K562 (cell line): ENCODE data around the gene CMBL. TPM values are rescaled to one million over a fixed set of nuclear protein-coding genes. Genes with fewer than 3 reads are reported as not detected.

Source experiments
- AFF4 ChIP-seq: sonication (generic); formaldehyde crosslinking; IDR thresholded peaks from 2 replicates; pipeline ENCODE4 v1.8.0; 2023; ENCODE audit warnings: mild to moderate bottlenecking, missing genetic modification reagents
- ELK3 ChIP-seq: fragments of 450-650 bp; formaldehyde crosslinking; IDR thresholded peaks from 2 replicates; pipeline ENCODE4 v1.4.0; 2020; ENCODE audit warnings: mild to moderate bottlenecking
- HSF4 ChIP-seq: fragments of 250-450 bp; sonication (Bioruptor Pico); IDR thresholded peaks from 2 replicates; pipeline ENCODE4 v2.1.2; 2022; ENCODE audit warnings: mild to moderate bottlenecking, moderate library complexity, borderline replicate concordance
- KAT7 ChIP-seq: sonication (generic); formaldehyde crosslinking; IDR thresholded peaks from 2 replicates; pipeline ENCODE4 v1.8.0; 2022; ENCODE audit warnings: missing genetic modification reagents, mild to moderate bottlenecking, borderline replicate concordance
- MNT ChIP-seq, 2 experiments: fragments of 450-650 bp; conservative IDR thresholded peaks; 2 replicates each; pipeline ENCODE4 v1.6.1; 2017; ENCODE audit warnings: mild to moderate bottlenecking in 2 of 2, moderate library complexity in 2 of 2
- NR4A1 ChIP-seq, 2 experiments: fragments of 250-450 bp in 1 of 2; fragments of 450-650 bp in 1 of 2; sonication (Bioruptor Pico) in 1 of 2; IDR thresholded peaks; 2 replicates each; pipeline versions ENCODE4 v1.4.0 to v1.6.1; 2016 to 2020; ENCODE audit warnings: mild to moderate bottlenecking in 2 of 2, missing compliant biosample characterization in 1 of 2, missing genetic modification characterization in 1 of 2, moderate library complexity in 1 of 2
- PHF8 ChIP-seq: fragments of 200-600 bp; sonication (generic); IDR thresholded peaks from 2 replicates; pipeline ENCODE4 v1.6.1; 2012; ENCODE audit warnings: mixed run types, mild to moderate bottlenecking, inconsistent platforms, low read length, moderate library complexity, borderline replicate concordance
- PPARD ChIP-seq: fragments of 250-450 bp; sonication (Bioruptor Pico); IDR thresholded peaks from 2 replicates; pipeline ENCODE4 v1.8.0; 2022; ENCODE audit warnings: inconsistent platforms, mild to moderate bottlenecking, moderate library complexity
- RBM25 ChIP-seq: fragments of 200-400 bp; formaldehyde crosslinking; IDR thresholded peaks from 2 replicates; pipeline ENCODE4 v1.6.1; 2018; ENCODE audit warnings: low read length, low read depth, moderate library complexity; ENCODE audit not compliant: severe bottlenecking
- RCOR1 ChIP-seq, 2 experiments: IDR thresholded peaks; 2 replicates each; pipeline ENCODE4 v1.6.1; 2012; ENCODE audit warnings: low read depth in 2 of 2, low read length in 2 of 2, borderline replicate concordance in 1 of 2, improper control_type of control experiment in 1 of 2
- RHOXF2B ChIP-seq: fragments of 250-450 bp; sonication (Bioruptor Pico); conservative IDR thresholded peaks from 2 replicates; pipeline ENCODE4 v1.5.1; 2021
- U2AF1 ChIP-seq: fragments of 200-400 bp; formaldehyde crosslinking; optimal IDR thresholded peaks from 2 replicates; pipeline ENCODE3; 2017; ENCODE audit warnings: mild to moderate bottlenecking, low read depth, low read length, moderate library complexity
- WHSC1 ChIP-seq: IDR thresholded peaks from one replicate; pipeline ENCODE4 v1.6.1; 2012; ENCODE audit warnings: low read length, control low read depth, inconsistent platforms
- ZBTB26 ChIP-seq: fragments of 450-650 bp; formaldehyde crosslinking; IDR thresholded peaks from 2 replicates; pipeline ENCODE4 v1.4.0; 2022; ENCODE audit warnings: missing genetic modification characterization
- ZNF224 ChIP-seq: sonication (generic); formaldehyde crosslinking; IDR thresholded peaks from 2 replicates; pipeline ENCODE4 v1.8.0; 2022; ENCODE audit warnings: mild to moderate bottlenecking, missing genetic modification reagents
- polyA plus RNA-seq, 8 experiments: library from polyadenylated mRNA; depleted of rRNA in 4 of 8; stranded (reverse) in 5 of 8; unstranded in 3 of 8; fragments of >200 nt; fragmentation: Nextera tagmentation in 2 of 8; fragmentation: Illumina TruSeq in 1 of 8; extraction: Ambion mirVana in 2 of 8; extraction: Trizol in 1 of 8; gene quantifications; 2 replicates each; pipeline versions ENCODE4 v1.2.1 to v1.2.3, GENCODE V29; 2011 to 2014; ENCODE audit warnings: inconsistent platforms in 1 of 8, missing spikeins in 1 of 8
- total RNA-seq, 7 experiments: library from RNA; depleted of rRNA in 6 of 7; stranded (reverse); fragments of >200 nt in 6 of 7; fragmentation: Illumina TruSeq in 2 of 7; extraction: Trizol in 2 of 7; gene quantifications; 2 replicates each; pipeline versions ENCODE4 v1.2.1 to v1.2.3, GENCODE V29; 2011 to 2021; ENCODE audit warnings: low replicate concordance in 1 of 7

Gene CMBL
- total and polyA plus RNA-seq, 9 of the 15 experiments (the other 6 are each of a cell fraction or from before 2014, with no cell fraction given), result 22.6 to 192 (median 71.1) TPM

- TF ChIP-seq ZBTB26 (CRISPR knock-in tag) (no peak), NR4A1 (CRISPR knock-in tag; IDR thresholded peaks at IDR 0.05) (no peak), NR4A1 (tag; IDR thresholded peaks at IDR 0.05) (0 out of 2 replicates have a peak, but pooled peaks have one; percentile 10), RCOR1 (IDR thresholded peaks at IDR 0.05; ENCODE audit: borderline replicate concordance in 1 of 2, low read depth in 2 of 2, low read length in 2 of 2) (peak in 1 of 2 experiments; percentile 8; a peak in 1 of 4 replicates), WHSC1 (peak; percentile 78), ZNF224 (CRISPR knock-in tag) (no peak), ELK3 (CRISPR knock-in tag) (no peak), KAT7 (CRISPR knock-in tag) (peak; percentile 63; the same call in 1 of the 2 replicates), HSF4 (peak; percentile 15; the same call in 1 of the 2 replicates), PHF8 (no peak), AFF4 (CRISPR knock-in tag) (0 out of 2 replicates have a peak, but pooled peaks have one; percentile 19), PPARD (CRISPR knock-in tag) (no peak), MNT (conservative IDR thresholded peaks at IDR 0.05) (0 out of 4 replicates have a peak, but pooled peaks of 1 of the 2 experiments have one; percentile 11), U2AF1 (no peak), RHOXF2B (no peak), RBM25 (peak; percentile 96)
Observed at GRCh38 chr5:10293907-10294662, 13.6 kb downstream of the CMBL start (continued).
